NT2/D1 (cell line): Measurements from ENCODE around the gene PPFIBP1.
A peak's percentile ranks its signal among the peaks of the same experiment; 100 is the strongest.
"Not testable (repeated sequence)": the region's sequence is repeated elsewhere in the genome, so short reads cannot be mapped to it uniquely, and the experiment has no call there.

ENCODE experiments used
- DNase-seq: peaks from one replicate; pipeline ENCODE4 v3.0.0-alpha.2; 2011; ENCODE audit warnings: low read depth, low spot score
- H3K27me3 ChIP-seq: 2 replicates; pipeline ENCODE4 v1.6.0; 2011; ENCODE audit warnings: mild to moderate bottlenecking; ENCODE audit not compliant: insufficient read length, insufficient read depth
- H3K36me3 ChIP-seq: 2 replicates; pipeline ENCODE4 v1.6.1; 2011; ENCODE audit warnings: mild to moderate bottlenecking, low read length, mixed read lengths; ENCODE audit not compliant: insufficient read depth, insufficient read length
- H3K4me1 ChIP-seq: 2 replicates; pipeline ENCODE4 v1.5.1; 2011; ENCODE audit not compliant: insufficient read depth, insufficient read length
- H3K4me3 ChIP-seq: 2 replicates; pipeline ENCODE4 v1.5.1; 2011; ENCODE audit warnings: low read depth; ENCODE audit not compliant: insufficient read length
- H3K9ac ChIP-seq: 2 replicates; pipeline ENCODE4 v1.6.0; 2011; ENCODE audit warnings: low read depth; ENCODE audit not compliant: insufficient read length
- H3K9me3 ChIP-seq: 2 replicates; pipeline ENCODE4 v1.5.1; 2011; ENCODE audit warnings: mild to moderate bottlenecking, low read length; ENCODE audit not compliant: insufficient read depth
- SUZ12 ChIP-seq: IDR thresholded peaks from 2 replicates; pipeline ENCODE4 v1.6.1; 2011; ENCODE audit not compliant: insufficient read length, insufficient read depth; ENCODE audit errors: extremely low read depth
- YY1 ChIP-seq: IDR thresholded peaks from 2 replicates; pipeline ENCODE4 v1.6.1; 2011; ENCODE audit not compliant: insufficient read length, insufficient read depth
- ZNF274 ChIP-seq: IDR thresholded peaks from 2 replicates; pipeline ENCODE4 v1.6.1; 2011; ENCODE audit warnings: mild to moderate bottlenecking, low read depth, low read length

The PPFIBP1 gene

GRCh38 chr12:27635349-27635972 lies 111.5 kb downstream of the PPFIBP1 start:
- peak; percentile 38 for DNase-seq
- Histone ChIP-seq H3K9me3 (no peaks in the 10 kb centered on the region), H3K36me3 (peaks cover 36% of the 10 kb centered on the region), H3K27me3 (no peaks in the 10 kb centered on the region), H3K9ac (no peak overlapping the region), H3K4me1 (no peaks in the 10 kb centered on the region), H3K4me3 (no peak overlapping the region)
- no peak for TF ChIP-seq ZNF274
- TF ChIP-seq YY1: no peak
- TF ChIP-seq SUZ12: no peak

- not testable (repeated sequence) for H3K9me3 ChIP-seq, H3K27me3 ChIP-seq, H3K4me3 ChIP-seq, H3K4me1 ChIP-seq, H3K9ac ChIP-seq, DNase-seq
- peaks cover 36% of the 10 kb centered on the region for H3K36me3 ChIP-seq
Observed at GRCh38 chr12:27636569-27636968, 112.6 kb downstream of the PPFIBP1 start.

GRCh38 chr12:27637524-27637923 lies 113.5 kb downstream of the PPFIBP1 start:
- Histone ChIP-seq H3K36me3 (peaks cover 40% of the 10 kb centered on the region), H3K4me3 (no peak overlapping the region), H3K9ac (no peak overlapping the region), H3K4me1 (no peaks in the 10 kb centered on the region), H3K27me3 (no peaks in the 10 kb centered on the region), H3K9me3 (no peaks in the 10 kb centered on the region)
- DNase-seq: no peak
- no peak for TF ChIP-seq SUZ12
- no peak for TF ChIP-seq YY1
- no peak for TF ChIP-seq ZNF274

GRCh38 chr12:27639265-27639664 lies 115.3 kb downstream of the PPFIBP1 start:
- H3K9me3 ChIP-seq: no peaks in the 10 kb centered on the region
- H3K9ac ChIP-seq: no peak overlapping the region
- H3K4me3 ChIP-seq: no peak overlapping the region
- no peak for DNase-seq
- no peaks in the 10 kb centered on the region for H3K4me1 ChIP-seq
- TF ChIP-seq SUZ12 (no peak), ZNF274 (no peak), YY1 (no peak)
- no peaks in the 10 kb centered on the region for H3K27me3 ChIP-seq
- H3K36me3 ChIP-seq: peaks cover 35% of the 10 kb centered on the region

- not testable (repeated sequence) for H3K4me1 ChIP-seq, H3K27me3 ChIP-seq, DNase-seq, H3K9me3 ChIP-seq, H3K4me3 ChIP-seq, H3K9ac ChIP-seq
- H3K36me3 ChIP-seq: peaks cover 32% of the 10 kb centered on the region
Observed at GRCh38 chr12:27640566-27641200, 116.7 kb downstream of the PPFIBP1 start.

DNA sequence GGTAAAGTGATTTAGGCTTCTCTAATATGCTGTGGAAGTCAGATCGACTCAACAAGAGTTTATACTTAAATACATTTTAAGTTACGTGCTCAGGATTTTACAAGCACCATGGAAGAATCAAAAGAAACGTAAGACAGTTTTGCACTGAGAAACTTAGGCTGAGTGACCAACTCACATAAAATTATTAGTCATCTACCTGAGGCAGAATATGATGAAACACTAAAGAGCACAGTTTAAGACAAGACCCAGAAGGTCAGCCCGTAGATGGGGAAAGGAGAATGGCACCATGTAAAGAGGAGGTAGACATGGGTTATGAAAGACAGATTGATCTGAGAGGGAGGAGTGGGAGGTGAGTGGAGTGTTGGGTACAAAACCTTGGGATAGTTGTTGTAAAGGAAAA lies 118.4 kb downstream of the PPFIBP1 start:
- H3K36me3 ChIP-seq: peaks cover 38% of the 10 kb centered on the region
- not testable (repeated sequence) for H3K4me3 ChIP-seq, DNase-seq, H3K9me3 ChIP-seq, H3K4me1 ChIP-seq, H3K27me3 ChIP-seq, H3K9ac ChIP-seq

GRCh38 chr12:27642892-27643291 lies 118.9 kb downstream of the PPFIBP1 start:
- not testable (repeated sequence) for H3K9me3 ChIP-seq, H3K27me3 ChIP-seq, DNase-seq, H3K9ac ChIP-seq, H3K4me3 ChIP-seq, H3K4me1 ChIP-seq
- peaks cover 36% of the 10 kb centered on the region for H3K36me3 ChIP-seq

- Histone ChIP-seq H3K9me3 (no peaks in the 10 kb centered on the region), H3K4me3 (no peak overlapping the region), H3K27me3 (no peaks in the 10 kb centered on the region), H3K9ac (no peak overlapping the region), H3K36me3 (peaks cover 46% of the 10 kb centered on the region), H3K4me1 (no peaks in the 10 kb centered on the region)
- no peak for DNase-seq
- TF ChIP-seq SUZ12: no peak
- no peak for TF ChIP-seq YY1
- TF ChIP-seq ZNF274: no peak
Observed at GRCh38 chr12:27644158-27644845, 120.3 kb downstream of the PPFIBP1 start.
